Hippocampal formation (tissue), 2 donors: ENCODE data around the gene CTSZ.
"Not testable (repeated sequence)": the region's sequence is repeated elsewhere in the genome, so short reads cannot be mapped to it uniquely, and the experiment has no call there.

Experiments
- DNase-seq, 2 donors: peaks; one replicate each; lab custom pipeline; 2025; lab: John Stamatoyannopoulos, UW

CTSZ gene

DNA sequence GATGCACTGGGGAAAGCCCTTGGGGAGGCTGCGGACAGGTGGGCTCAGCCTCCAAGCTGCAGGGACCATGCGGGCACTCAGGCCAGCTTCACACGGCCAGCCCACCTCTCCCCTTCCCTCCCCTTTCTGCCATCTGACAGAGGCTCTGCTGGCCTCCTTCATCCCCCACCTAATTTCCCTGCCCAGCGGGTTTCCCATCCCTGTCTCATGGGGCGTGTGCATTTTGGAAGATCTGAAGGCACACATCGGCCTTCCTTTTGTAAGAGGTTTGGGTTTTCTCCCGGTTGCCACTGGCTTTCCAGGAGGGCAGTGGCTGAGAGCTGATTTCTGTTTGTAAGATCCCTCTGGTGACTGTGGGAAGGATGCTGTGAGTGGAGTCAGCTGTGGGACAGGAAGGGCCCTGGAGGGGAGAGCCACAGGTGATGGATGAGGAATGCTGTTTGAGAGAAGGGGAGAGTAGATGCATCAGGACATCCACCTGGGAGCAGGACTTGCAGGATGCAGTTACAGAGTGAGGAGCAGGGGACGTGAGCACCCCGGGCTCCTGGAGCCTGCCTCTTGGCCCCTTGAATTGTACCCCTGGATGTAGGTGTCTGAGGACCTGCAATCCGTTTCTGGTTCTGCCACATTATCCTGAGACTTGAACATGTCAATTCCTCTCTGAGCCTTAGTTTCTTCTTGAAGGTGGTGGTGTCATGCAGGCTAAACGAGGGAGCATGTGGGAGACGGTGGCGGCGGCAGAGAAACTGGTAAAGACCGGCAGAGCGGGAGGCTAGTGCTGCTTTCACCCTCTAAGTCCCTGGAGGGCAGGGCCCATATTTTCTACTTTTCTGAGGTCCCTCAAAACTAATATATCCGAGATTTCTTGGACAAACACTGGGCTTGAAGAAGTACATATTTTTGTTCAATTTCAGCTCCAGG lies 6.2 kb upstream of the CTSZ start:
- no peak for DNase-seq

- not testable (repeated sequence) for DNase-seq
Measured at GRCh38 chr20:59011874-59012157, 4.8 kb upstream of the CTSZ start.

DNA sequence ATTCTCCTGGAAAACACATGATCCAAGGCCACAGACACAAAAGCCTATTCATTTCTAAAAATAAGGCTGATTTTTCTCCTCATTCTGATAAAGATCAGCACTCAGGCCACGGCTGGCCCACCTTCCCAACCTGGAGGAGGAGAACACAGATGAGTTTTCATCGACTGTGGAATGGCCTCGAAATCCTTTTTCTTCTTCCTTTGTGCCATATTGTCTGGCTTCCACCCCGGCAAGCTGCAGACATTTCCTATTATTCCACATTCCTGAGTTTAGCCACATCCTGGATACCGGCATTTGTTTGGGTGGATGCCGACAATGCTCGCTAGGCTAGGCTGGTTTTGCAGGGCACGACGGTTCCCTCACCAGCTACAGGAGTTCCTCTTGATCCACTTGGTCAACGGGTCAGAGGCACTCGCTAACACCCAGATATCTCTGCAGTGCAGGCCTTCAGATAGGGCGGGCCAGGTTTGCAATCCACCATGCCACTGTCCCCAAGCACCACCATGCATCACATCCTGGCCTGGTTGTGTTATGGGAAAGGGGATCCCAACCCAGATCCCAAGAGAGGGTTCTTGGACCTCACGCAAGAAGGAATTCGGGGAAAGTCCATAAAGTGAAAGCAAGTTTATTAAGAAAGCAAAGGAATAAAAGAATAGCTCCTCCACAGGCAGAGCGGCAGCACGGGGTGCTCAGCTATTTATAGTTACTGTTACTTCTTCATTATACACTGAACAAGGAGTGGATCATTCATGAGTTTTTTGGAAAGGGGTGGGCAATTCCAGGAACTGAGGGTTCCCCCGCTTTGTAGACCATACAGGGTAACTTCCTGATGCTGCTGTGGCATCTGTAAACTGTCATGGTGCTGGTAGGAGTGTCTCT lies 4.2 kb upstream of the CTSZ start:
- peak in 1 of 2 donors; percentile 21 for DNase-seq

DNA sequence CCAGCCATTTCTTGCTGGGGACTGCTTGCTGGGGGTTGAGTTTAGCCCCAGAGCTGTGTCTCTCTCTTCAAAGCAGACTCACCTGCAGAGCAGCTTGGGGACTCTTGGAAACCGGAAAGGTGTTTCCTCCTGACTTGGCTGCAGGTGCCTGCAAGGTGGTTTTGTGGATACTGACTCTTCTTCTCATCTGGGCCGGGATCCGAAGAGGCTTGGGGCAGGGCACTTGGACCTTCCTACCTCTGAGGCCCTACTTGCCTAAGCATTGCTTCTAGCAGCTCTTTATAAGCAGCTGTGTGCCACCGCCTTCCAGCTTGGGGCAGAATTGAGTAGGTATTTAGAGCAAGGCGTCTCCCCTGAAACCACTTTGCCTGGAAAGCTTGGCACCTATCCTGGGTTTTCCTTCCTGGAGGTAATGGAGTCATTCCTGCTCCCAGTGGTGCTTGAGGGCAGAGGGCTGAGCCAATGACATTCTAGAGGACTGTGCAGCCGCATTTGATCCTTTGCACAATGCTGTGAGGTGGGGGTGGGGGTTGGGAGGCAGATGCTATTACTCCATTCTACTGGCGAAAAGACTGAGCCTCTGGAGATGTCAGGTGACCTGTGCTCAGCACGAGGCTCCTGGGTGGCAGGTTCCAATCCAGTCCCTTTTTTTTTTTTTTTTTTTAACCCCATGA lies 3.4 kb upstream of the CTSZ start:
- no peak for DNase-seq

DNA sequence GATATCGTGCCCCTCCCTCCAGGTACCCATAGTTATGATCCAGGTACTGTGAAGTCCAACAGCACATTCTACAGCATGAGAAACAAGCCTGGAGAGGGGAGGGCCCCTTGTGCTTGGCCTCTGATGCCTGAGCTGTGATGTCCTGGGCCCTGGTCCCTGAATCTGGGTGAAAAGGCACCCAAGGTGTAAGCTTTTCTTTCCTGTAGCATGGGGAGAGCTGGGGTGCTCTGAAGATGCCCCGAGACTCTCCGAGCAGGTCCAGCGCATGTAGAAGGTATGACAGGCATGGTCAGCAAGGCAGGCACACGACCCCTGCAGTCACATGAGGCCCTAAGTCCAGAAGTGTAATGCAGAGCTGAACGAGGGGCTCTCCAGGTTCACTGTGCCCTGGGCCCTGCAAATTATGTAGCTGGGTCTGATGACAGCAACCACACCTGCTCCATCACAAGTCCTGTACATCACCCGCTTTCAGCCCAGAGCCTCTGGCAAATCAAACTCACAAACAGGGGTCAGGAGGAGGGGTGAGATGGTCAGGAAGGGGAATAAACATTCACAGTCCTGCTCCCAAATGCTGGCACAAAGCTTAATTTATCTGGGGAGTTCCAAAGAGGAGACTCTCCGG lies 1.8 kb upstream of the CTSZ start:
- no peak for DNase-seq

DNA sequence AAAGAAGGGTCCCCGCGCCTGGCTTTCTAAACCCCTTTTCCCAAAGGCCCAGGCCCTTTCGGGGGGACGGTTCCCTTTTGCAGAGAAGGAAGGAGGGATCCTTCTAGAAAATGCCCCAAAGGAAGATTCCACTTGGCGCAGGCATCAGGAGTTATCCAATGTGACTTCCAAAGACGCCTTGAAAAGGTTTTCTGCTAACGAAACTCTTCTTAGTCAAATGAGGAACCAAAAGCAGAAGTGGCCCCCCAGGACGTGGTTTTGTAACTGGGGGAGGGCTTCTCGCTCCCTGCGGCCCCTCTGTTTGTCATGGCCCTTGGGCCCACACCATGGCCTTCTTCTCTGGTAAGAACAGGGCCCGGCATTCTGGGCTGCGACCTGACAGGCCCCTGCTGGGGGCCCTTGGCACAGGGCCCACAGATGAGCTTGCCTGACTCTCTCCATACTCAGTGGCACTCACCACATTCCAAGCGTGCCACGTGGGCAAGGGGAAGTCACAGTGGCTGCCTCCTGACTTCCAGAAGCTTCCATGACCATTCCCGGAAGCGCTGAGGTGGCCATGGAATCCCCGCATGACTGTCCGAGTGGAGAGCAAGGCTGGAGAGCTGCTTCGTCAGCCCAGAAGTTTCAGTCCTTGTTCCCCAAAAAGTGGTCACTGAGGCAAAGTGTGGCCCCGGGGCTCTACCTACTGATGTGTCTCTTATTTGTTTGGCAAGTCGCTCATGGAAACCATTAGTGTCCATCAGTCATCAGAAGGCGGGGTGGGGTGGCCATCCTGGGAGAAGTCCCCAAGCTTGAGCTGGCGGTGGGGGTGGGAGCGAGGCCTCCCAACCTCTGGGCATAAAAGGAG lies 834 bp upstream of the CTSZ start:
- peak in 1 of 2 donors; percentile 36 for DNase-seq

DNA sequence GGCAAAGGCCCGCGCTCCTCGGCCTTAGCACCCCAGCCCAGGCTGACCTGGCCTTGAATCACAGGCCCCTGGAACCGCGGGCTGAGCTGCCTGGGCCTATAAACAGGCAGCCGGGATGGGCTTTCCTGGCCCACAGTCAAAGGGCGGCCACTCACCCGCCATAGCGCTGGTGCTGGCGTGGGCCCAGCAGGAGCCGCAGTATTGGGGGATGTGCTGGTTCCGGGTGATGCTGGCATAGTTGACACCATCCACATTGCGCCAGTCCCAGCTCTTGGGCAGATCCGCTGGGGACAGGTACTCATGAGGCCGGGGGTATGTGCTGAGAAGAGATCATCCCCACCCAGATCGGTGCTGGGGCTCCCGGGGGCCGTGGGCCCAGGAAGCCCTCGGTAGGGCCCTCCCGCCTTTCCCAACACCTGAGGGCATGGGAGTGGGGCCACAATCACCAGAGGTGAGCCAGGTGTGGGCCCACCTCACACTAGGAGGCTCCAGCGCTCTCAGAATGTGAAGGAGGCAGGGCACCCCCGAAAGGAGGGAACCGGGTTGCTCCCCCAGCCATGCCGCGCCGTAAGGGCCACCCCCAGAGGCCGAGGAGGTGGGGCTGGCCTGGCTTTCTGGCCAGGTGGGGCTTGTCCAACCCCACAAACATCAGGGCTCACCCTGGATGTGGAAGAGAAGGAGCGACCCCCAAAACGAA lies 739 bp downstream of the CTSZ start:
- no peak for DNase-seq

GRCh38 chr20:59005523-59006166 lies 1.4 kb downstream of the CTSZ start:
- DNase-seq: no peak

DNA sequence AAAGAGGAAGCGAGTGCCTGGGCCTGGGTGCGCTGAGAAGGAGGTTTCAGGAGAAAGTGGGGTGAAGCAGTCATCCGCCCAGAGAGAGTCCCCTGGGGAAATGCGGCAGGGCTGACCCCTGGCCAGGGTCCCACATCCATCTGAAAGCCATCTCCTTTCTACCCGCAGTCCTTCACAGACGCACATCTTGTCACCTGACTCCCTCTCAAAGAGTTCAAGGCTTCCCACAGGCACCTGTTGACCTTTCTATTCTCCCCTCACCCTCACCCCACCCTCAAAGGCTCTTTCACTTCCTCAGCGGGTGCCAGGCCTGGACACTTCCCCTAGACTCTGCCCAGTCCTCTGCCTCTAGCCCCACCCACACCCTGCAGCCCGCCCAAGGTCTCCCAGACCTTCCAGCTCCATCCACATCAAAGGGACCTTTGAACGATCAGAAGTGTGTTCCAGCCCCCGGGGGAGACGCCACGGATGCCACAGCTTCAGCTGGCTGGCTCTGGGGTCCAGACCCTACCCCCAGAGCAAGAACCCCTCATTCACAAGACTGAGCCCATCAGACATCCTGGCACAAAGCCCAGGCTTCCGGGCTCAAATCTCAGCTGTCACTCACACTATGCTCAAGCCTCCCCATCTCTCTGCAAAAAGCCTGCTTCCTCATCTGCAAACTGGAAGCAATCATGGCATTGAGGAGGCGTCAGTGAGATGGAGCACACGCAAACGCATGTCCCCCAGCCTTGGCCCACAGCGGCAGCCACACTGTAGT lies 2.1 kb downstream of the CTSZ start:
- peak in 1 of 2 donors; percentile 47 for DNase-seq

GRCh38 chr20:59004493-59004762 lies 2.6 kb downstream of the CTSZ start:
- no peak for DNase-seq

DNA sequence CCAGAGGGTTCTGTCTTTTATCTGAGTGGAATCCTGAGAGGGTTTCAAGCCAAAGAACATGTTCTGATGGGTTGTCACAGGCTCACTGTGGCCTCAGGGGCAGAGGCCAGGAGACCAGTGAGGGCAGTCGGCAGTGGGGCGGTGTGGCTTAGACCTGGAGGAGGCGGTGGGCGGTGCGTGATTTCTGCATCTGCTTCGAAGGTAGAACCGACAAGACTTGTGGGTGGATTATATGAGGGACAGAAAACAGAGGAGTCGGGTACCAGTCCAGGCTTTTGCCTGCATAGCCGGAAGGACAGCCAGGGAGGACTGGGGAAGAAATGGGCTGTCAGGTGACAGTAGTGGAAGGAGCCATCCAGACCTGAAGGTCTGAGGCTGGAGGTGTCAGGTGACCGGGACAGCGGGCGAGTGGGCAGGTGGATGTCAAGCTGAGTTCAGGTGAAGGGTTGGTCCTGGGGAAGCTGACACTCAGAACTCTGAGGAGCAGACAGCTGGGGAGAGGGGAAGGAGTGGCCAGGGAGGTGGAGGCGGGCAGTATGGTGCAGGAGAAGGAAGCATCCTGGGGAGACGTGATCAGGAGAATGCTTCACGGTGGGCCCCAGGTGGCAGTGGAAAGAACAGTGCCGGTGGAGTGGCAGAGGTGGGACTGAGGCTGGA lies 3.1 kb downstream of the CTSZ start:
- DNase-seq: no peak

GRCh38 chr20:59002874-59003399 lies 4.1 kb downstream of the CTSZ start:
- DNase-seq: no peak

DNA sequence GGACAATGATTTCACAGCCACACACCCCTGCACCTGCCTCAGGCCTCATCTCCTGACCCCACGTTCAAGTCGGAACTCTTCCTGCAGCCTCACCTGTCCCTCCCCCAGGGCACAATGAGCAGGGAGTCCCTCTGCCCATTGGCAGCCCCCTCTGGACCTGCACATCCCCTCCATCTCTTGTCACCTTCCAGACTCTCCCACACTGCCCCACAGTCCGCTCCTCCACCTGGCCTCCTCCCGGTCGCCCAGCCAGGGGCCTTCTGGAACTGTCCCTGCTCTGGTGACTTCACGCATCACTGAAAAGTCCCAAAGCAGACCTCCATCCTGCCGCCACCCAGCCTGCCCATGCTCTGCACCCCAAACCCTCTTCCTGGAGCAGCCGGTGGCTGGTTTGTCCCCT lies 4.7 kb downstream of the CTSZ start:
- no peak for DNase-seq

DNA sequence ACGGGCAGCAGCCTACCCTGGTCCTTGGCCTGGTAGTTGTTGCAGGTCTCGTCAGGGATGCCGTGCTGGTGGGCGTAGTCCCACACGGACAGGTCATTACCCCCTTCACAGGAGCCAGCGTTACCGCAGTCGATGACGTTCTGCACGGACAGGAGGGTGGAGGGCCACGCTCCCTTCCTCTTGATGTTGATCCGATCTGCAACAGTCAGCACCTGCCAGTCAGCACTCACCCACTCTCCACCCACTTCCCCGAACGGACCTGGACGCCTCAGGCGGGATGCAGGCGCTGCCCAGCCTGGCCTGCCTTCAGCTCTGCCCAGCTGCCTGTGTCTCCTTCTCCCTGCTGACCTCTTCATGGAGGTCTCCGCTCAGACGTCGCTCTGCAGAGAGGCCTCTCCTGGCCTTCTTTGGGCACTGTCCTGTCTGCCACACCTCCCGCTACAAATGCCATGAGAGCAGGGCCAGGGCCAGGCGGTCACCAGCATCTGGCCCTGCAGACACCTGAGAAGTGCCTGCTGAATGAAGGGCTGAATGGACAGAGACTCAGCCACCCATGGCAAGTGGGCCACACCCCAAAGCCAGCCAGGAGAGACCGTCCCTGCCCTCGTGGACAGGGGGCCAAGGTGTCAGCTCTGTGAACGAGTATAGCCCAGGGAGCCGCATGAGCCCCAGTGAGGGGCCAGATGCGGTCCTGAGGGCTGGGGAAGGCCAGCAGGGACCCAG lies 5.4 kb downstream of the CTSZ start:
- DNase-seq: no peak

GRCh38 chr20:59001068-59001448 lies 6.0 kb downstream of the CTSZ start:
- DNase-seq: no peak

DNA sequence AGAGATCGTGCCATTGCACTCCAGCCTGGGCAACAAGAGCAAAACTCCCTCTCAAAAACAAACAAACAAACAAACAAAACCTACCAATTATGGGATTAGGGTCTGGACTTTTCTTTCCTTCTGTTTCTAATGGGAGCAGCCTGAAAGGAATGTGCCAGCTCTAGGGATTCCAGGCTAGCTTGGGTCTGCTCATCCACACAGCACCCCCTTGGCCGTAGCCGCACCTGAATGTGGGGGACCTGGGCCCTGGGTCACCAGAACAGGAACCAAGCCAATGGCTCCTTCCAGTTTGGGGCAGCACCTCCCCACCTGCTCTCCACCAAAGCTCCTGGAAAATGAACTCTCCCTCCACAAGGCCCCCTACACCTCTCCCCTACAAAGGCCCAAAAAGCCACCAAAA lies 6.7 kb downstream of the CTSZ start:
- DNase-seq: no peak

DNA sequence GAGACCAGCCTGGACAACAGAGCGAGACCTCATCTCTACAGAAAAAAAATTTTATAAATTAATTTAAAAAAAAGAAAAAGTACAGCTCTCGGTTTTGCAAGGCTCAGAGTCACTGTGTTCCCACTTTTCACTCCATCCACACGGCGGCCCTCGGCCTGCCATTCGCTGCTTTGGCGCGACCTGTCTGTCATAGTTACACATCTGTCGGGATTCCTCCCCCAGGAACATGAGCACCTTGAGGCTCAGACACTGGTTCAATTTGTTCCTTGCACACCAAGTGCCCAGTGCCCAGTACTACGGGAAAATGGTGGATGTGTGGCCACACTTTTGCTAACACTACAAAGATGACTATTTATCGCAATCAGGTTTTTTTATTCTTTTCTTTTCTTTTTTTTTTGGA lies 8.4 kb downstream of the CTSZ start:
- no peak for DNase-seq

GRCh38 chr20:58997141-58997770 lies 9.8 kb downstream of the CTSZ start:
- no peak for DNase-seq
